ENCODE results near the gene ALKBH6. TPM values are rescaled to one million over a fixed set of nuclear protein-coding genes. Genes with fewer than 3 reads are reported as not detected.

Gene ALKBH6
- total and polyA plus RNA-seq, 9 of the 15 experiments (the other 6 are each of a cell fraction or from before 2014, with no cell fraction given) = 0.67 to 62.0 (median 34.5) TPM

DNA sequence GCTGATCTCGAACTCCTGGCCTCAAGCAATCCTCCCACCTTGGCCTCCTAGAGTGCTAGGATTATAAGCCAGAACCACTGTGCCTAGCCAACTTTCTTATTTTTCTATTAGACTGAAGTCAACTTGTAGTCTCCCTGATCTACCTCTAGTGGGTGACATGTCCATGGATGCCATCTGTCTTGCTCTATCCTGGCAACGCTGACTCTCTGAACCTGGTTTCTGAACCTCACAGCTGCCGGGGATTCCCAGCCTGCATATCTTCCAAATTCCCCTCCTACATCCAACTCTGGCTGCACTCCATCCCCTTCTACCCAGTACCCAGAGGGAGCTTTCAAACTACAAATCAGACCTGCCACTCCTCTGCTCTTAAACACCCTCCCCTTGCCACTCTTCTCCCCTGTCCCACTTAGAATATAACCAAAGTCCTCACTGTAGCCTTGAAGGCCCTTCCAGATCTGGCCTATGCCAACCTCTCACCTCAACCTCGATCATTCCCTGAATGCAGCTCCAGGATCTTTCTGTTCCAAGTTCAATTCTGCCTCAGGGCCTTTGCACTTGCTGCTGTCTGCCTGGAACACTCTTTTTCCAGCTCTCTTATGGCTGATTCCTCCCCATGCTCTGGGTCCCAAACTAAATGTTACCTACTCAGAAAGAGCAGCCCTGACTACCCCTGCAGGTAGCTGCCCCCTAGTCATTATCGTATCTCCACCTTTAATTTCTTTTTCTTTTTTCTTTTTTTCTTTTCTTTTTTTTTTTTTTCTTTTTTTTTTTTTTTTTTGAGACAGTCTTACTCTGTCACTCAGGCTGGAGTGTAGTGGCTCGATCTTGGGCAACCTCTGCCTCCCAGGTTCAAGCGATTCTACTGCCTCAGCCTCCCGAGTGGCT lies 16.5 kb upstream of the ALKBH6 start:
- Histone ChIP-seq H3K27ac (ENCODE audit: extremely low read depth, low read depth, low read length) (no peak overlapping the region), H3K4me3 (no peak overlapping the region), H3K79me2 (ENCODE audit: control insufficient read depth, insufficient read depth, low read length) (no peaks in the 10 kb centered on the region), H4K20me1 (replicated peaks; ENCODE audit: control insufficient read depth, insufficient read depth, low read length) (no peaks in the 10 kb centered on the region), H3K9me3 (replicated peaks; ENCODE audit: control insufficient read depth, insufficient read depth, low read depth, low read length) (no peaks in the 10 kb centered on the region), H3K4me2 (ENCODE audit: insufficient read depth, low read length) (no peak overlapping the region), H3K27me3 (ENCODE audit: control insufficient read depth in 2 of 2, insufficient read depth in 2 of 2, low read length in 2 of 2) (no peaks in the 10 kb centered on the region), H3K9ac (ENCODE audit: insufficient read depth in 1 of 2, low read depth in 2 of 2, low read length in 2 of 2) (no peak overlapping the region), H3K36me3 (ENCODE audit: control insufficient read depth, insufficient read depth, low read length) (peaks cover 33% of the 10 kb centered on the region; the same call in 2 of the 3 replicates), H3K4me1 (replicated peaks in 1 of 2; ENCODE audit: control insufficient read depth in 2 of 2, insufficient read depth in 2 of 2, low read length in 2 of 2) (peaks cover 8 to 16% of the 10 kb centered on the region in 2 experiments; a peak in 4 of 5 replicates), H2AFZ (ENCODE audit: low read depth, low read length) (no peak overlapping the region), H3K9me1 (ENCODE audit: control insufficient read depth, insufficient read depth, low read length) (peaks cover 3% of the 10 kb centered on the region)
- POLR2A ChIA-PET = interaction anchor here (1.2 kb wide), 1 partner anchor 16 kb away, joined by 6 read pairs; the partner anchor contains the start of gene ALKBH6
- ATAC-seq (no peak), DNase-seq (ENCODE audit: extremely low read depth in 1 of 4, low spot score in 3 of 4) (no peak), FAIRE-seq (no peak)
- TF ChIP-seq CUX1 (CRISPR knock-in tag; IDR thresholded peaks at IDR 0.05) (no peak), RBM25 (IDR thresholded peaks at IDR 0.05; ENCODE audit: low read depth, low read length, severe bottlenecking) (peak; percentile 66)
- CTCF ChIA-PET (ENCODE audit: low intra/inter-chr PET ratio) = no interaction called here
- 91% methylated on average over 6 of the region's 8 CpGs for WGBS (ENCODE audit: insufficient coverage, low coverage, missing lambda C conversion rate)
- no TSS peak for BruUV-seq (replicated peaks)
- intact Hi-C loops (cut with micrococcal nuclease) (no loop called here), in situ Hi-C loops (cut with MboI) (no loop called here)

Data from K562 (cell line).